GDM1 (cell line): ENCODE data around the gene MACROD2.

Experiments used
- DNase-seq: peaks from one replicate; lab custom pipeline; 2025; lab: John Stamatoyannopoulos, UW

MACROD2 gene

GRCh38 chr20:15447549-15447948, 1452.2 kb downstream of the MACROD2 start:
- DNase-seq: no peak

- DNase-seq: no peak
Observed at GRCh38 chr20:15449061-15449460, 1453.7 kb downstream of the MACROD2 start.

- DNase-seq: no peak
Observed at GRCh38 chr20:15451241-15451640, 1455.9 kb downstream of the MACROD2 start.

DNA sequence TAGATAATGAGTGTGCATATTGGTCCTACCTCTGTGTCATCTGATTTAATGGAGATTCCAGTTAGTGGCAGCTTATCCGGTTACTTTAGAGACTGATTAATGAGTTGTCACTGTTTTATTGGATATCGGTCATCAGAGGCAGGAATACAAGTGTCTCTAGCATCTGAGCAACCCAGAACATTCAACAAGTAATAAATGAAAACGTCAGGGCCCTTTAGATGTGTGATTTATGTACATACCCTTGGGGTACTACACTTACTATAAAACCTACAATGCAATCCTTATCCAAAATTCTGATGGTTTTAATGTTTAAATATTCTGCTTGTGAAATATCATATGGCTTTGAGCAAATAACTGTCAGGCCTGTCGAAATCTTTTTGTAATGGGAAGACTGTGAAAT, 1460.0 kb downstream of the MACROD2 start:
- DNase-seq: no peak

DNA sequence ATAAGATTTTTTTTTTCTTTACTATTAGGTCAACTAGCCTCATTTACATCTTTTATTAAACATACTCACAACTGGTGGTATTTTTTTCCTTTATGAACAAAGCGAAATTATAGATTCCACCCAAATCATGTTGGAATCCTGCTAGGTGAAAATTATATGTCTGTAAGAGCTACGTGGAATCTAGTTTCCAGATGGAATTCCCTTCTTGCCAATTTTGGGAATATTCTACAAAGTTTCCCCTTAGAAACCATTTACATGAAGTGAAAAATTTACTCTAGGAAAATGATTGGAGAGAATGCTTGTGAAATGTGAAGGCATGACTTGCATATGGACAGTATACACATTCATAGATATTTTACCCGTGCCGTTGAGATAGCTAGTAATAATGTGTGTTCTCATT, 1466.6 kb downstream of the MACROD2 start:
- DNase-seq: no peak

DNA sequence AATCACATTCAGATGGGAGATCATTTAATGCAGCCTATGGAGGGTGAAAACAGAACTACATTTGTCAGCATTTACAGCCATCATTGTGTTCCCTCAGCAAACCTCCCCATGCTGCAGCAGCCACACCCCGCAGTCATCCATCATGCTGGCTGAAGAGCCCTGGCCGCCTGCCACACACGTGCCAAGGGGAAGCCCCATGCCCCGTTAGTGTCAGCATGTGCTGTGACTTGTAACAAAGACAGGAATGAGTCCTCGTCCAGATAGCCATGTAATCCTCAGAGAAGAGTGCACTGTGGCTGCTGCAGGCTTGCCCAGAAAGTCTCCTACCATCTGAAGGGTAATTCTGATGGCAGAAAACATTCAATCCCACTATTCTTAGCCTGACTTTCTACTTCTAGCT, 1480.2 kb downstream of the MACROD2 start:
- DNase-seq: no peak

- DNase-seq: no peak
Observed at GRCh38 chr20:15476186-15476585, 1480.9 kb downstream of the MACROD2 start.

DNA sequence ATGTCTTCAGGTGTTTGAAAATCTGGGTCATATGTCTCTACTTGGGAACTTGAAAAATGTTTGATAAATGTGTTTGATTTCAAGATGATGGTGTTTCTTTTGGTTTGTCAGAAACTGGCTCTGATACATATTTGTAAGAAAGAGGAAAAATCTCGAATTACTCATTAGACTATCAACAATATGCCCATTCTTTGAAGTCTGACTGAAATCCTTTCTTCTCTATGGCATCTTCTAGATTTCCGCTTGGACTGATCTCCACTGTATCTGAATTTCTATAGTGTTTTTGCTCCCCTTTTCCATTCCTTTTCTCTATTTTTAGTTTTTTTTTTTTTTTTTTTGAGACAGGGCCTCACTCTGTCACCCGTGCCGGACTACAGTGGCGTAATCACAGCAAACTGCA, 1481.5 kb downstream of the MACROD2 start:
- DNase-seq: no peak

GRCh38 chr20:15482525-15482924, 1487.2 kb downstream of the MACROD2 start:
- DNase-seq: no peak

- DNase-seq: no peak
Observed at GRCh38 chr20:15485519-15485918, 1490.2 kb downstream of the MACROD2 start.

- no peak for DNase-seq
Observed at GRCh38 chr20:15487030-15487429, 1491.7 kb downstream of the MACROD2 start.

DNA sequence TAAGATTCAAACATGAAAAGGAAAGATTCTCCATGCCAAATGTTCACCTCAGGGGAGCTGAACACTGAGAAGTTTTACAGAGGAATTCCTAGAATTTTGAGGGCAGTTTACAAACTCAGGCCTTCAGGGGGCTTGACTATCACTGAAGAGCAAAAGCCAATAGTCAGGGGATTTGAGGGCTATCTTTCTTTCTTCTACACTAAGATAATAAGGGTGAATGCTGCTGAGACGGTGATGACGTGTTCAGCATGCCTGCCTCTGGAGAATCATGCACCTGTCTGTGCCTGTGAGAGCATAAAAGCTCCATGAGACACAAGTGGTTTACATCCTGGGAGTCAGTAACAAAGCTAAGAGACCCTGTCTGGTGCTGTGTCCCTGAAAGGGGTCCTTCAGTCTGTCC, 1492.4 kb downstream of the MACROD2 start:
- no peak for DNase-seq

DNA sequence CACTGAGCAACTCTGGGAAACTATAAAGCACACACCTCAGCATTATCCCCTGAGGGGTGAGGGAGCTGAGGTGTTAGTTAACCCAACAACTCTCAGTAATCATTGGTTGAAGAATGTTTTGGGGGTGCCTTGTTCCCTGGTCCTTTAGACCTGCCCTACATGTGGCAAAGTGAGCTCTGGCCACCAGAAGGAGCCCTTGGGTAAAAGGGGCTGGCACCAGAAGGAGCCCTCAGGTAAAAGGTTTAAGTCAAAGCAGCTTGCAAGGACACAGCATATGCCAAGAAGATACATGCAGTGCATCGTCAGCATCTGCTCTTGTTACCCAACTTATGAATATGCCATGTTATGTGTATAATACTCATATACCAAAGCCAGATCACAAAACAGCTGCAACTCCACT, 1496.3 kb downstream of the MACROD2 start:
- DNase-seq: no peak

DNA sequence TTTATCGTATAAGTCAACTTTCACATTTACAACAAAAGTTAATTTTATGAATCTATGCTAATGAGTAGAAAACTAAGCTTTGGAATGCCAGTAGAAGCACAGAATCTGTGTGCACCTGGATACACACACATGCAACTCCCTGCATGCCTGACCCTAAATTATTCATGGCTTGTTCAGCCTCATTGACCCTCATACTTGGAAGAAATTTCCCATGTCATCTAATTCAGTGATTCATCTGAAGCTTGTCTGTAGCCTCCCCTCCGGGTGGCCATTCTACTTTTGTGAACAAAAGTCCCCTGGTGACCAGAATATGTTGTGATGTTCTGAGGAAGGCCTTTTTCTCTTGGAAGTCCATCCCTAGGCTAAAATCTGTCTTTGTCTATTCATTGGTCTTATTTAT, 1499.5 kb downstream of the MACROD2 start:
- DNase-seq: no peak

GRCh38 chr20:15496501-15497039, 1501.3 kb downstream of the MACROD2 start:
- DNase-seq: no peak

DNA sequence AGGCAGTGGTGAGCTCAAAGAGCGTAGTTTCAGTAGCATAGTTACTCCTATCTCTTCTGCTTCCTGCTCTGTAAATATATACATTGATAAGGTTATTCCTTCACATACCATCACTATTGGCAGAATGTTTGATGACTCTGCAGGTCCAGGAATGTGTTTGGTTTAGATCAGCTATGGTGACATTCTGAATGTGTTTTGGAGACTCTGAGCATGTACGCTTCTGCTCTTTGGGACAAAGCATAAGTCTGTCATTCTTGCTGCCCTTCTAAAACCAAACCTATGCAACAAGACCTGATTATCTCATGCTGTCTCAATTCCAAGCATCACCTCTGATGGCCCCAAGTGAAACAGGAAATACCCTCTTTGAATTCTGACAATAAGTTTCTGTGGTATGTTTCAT, 1503.6 kb downstream of the MACROD2 start:
- no peak for DNase-seq

DNA sequence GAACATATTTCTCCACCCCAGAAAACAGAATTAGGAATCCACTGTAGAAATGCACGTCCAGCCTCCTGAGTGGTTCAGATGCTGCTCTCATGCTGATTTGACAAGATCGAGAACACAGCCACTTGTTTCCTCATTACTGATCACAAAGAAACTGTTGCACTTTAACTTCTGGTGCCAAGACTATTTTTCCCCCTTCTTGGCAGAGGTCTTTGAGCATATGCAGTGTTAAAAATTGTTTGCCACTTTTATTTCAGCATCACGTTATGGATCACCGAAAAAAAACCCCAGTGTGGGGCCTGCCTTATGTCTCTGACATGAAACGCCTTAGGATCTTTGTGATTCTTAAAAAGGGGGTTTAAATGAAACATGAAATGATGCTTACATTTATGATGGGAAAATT, 1511.0 kb downstream of the MACROD2 start:
- DNase-seq: no peak

GRCh38 chr20:15507151-15507550, 1511.8 kb downstream of the MACROD2 start:
- DNase-seq: no peak

- DNase-seq: no peak
Observed at GRCh38 chr20:15511551-15511950, 1516.2 kb downstream of the MACROD2 start.

DNA sequence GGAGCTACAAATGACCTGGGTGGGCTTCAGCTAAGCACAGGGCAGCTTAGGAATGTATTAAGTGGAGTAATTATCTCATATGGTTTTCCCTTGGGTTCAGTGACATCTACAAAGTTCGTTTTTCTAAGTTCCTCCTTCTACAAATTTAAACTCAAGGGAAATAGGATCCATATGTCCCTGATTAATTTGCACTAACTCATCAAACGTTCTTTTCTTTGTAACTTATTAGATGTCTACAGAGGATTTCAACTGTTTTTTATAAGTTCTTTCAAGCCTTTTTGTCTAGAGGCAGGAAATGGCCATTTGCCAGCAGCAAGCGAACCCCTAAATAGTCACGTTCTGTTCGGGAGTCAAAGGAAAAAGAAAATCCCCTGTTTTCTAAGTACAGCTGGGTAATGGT, 1517.6 kb downstream of the MACROD2 start:
- DNase-seq: no peak

DNA sequence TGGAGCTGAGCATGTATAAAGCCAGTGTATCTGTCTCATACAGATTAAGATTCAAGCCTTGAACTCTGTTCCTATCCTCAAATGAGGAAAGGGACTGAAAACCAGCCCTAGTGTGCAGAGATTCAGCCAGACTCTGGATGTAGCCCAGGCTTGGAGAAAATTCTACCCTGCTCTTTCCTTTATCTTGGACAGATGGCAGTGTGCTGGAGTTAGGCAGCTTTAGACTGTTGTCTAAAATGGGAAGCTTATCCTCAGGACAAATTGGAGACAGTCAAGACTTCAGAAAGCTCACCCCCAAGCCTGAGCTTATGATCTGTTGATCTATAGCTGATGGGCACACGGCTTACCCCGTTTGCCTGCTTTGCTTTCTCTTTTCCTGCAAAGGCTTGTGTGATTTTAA, 1520.4 kb downstream of the MACROD2 start:
- DNase-seq: no peak

DNA sequence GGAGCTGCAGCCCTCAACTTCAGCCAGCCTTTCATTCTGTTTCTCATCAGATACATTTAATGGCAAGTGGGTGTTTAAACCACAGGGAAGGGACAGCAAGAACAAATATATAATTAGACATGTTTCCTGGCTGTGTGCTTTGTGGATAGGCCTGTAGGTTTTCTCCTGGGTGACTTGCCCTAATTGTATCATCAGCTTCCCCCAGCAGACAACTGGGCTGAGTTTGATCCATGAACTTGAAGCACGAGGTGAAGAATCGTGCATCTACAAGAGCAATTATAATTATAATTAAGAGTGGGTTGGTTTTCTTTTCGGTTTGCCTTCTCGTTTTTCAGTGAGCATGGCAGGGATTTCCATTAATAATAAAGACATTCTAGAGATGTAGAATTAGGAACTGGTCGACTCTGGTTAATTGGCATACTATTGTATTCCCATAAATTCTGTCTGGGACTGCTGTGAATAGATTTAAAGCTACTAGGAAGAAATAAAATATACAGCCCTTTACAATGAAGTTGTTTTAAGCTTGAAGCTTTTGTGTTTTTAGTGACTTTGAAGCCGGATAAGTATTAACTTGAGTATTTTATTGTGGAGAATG, 1525.7 kb downstream of the MACROD2 start:
- no peak for DNase-seq

DNA sequence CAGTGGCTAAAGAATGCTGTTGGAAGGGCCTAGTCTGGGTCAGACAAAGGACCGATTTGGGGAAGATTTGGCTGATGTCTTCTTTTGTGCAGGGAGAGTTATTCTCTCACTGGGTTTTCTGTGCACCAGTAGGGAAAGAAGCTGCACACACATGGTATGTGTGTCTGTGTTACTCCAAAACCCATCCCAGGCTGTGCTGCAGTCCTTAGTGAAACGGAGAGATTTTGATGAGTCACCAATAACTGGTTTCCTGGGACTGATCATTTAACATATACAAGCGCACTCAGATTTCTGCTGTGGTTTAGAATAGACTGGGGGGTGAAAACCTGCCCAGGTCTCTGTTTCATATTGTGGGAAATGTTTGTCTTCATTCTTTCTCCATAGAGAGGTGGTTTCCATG, 1528.1 kb downstream of the MACROD2 start:
- no peak for DNase-seq

GRCh38 chr20:15528391-15529111, 1533.2 kb downstream of the MACROD2 start:
- DNase-seq: no peak
